ENCODE measurements around the gene EML6. TPM values are rescaled to one million over a fixed set of nuclear protein-coding genes. Genes with fewer than 3 reads are reported as not detected.

EML6 gene
- total RNA-seq, 4 donors from 2014 or later, result 2.7 to 42.5 (median 11.9) TPM

GRCh38 chr2:55019526-55020258 lies 296.2 kb downstream of the EML6 start:
- no peak for DNase-seq
- no peak for TF ChIP-seq POLR2A (IDR thresholded peaks at IDR 0.05)
- no peak for TF ChIP-seq CTCF (IDR thresholded peaks at IDR 0.05 in 4 of 5, conservative IDR thresholded peaks at IDR 0.05 in 1 of 5)
- no peak overlapping the region for H3K27ac ChIP-seq
- ATAC-seq, result no peak
- intact Hi-C loops (cut with DNase I; ENCODE audit: low total_unique reads) (loop anchor here (10.0 kb wide), 1 partner anchor 355 kb away; no protein-coding TSS in a partner anchor), in situ Hi-C loops (cut with MboI; ENCODE audit: low sequenced_read_pairs in 4 of 4) (loop anchor here in 3 of 4 donors (5.0 to 25.0 kb wide), 5 partner anchors 115 to 307 kb away; partner anchors contain the start of gene EML6 (in 1 of the 3))
- H3K36me3 ChIP-seq, result no peaks in the 10 kb centered on the region
- H3K4me3 ChIP-seq, result no peak overlapping the region
- peaks cover 4 to 5% of the 10 kb centered on the region in 2 donors for H3K4me1 ChIP-seq
- H3K27me3 ChIP-seq, result no peaks in the 10 kb centered on the region
- no peaks in the 10 kb centered on the region for H3K9me3 ChIP-seq

Measured in gastrocnemius medialis (tissue), 4 donors.